HG03460 (cell line): ENCODE results near the gene KIAA0319L.

Source experiments
- ATAC-seq: cut with Tn5 transposase; IDR thresholded peaks from one replicate; pipeline ENCODE4 v1.9.1; 2021; ENCODE audit not compliant: unreplicated experiment

KIAA0319L gene

GRCh38 chr1:35539073-35539823 is 18.0 kb downstream of the KIAA0319L start:
- ATAC-seq: peak; percentile 45

DNA sequence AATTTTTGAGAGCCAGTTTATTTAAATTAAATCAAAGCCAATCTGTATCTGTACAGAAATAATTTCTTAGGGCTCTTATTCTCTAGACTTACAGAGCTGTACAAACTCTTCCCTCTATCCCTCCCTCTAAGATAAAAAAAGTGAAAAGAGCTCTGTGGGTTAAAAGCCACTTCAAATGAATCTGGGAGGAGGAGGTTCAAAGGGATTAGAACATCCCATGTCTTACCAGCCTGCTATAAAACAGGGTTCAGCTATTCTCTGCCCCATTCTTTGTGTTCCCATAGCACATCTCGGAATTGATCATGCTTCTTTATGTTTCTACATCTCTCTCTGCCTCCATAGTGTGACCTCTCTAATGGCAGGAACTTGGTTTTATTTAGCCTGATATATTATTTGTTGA is 19.4 kb downstream of the KIAA0319L start:
- ATAC-seq: no peak

- no peak for ATAC-seq
Observed at GRCh38 chr1:35536556-35537162, 20.5 kb downstream of the KIAA0319L start.

DNA sequence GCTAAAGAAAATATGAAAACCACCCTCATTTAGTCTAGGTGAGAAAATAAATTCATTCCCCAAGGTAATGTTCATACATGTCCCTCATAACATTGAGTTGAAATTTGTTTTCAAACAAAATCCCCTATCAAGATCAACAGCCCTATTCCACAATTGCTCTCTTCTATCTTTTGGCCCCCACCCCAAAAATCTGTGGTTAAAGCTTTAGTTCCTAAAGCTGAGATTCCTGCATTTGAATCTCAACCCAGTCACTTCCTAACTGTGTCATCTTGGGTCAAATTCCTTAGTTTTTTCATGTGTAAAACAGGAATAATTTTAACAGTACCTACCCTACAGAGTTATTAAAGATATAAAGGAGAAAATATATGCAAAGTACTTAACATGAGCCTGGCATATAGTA is 22.0 kb downstream of the KIAA0319L start:
- no peak for ATAC-seq

- ATAC-seq: no peak
Observed at GRCh38 chr1:35533586-35533985, 23.6 kb downstream of the KIAA0319L start.

GRCh38 chr1:35532497-35533223 is 24.5 kb downstream of the KIAA0319L start:
- no peak for ATAC-seq

- no peak for ATAC-seq
Observed at GRCh38 chr1:35531368-35531767, 25.8 kb downstream of the KIAA0319L start.

DNA sequence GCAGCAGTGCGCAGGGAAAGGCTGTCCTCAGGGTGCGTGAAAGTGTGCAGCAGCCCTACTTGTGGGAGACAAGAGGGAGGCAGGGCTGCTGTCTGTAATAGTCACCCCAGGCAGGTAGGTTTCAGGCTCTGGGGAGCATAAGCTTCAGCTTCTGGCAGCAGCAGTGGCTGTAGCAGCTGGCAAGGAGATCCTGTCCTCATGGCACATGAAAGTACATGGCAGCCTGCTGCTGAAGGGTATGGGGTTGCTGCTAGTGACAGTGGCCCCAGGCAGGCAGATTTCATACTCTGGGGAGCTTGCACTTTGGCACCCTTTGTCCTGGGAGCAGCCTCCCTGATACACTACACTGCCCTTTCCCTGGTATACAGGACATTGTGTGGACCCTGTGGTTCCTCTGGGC is 26.3 kb downstream of the KIAA0319L start:
- no peak for ATAC-seq

- no peak for ATAC-seq
Observed at GRCh38 chr1:35530168-35530567, 27.0 kb downstream of the KIAA0319L start.

- no peak for ATAC-seq
Observed at GRCh38 chr1:35524106-35524505, 33.1 kb downstream of the KIAA0319L start.

- no peak for ATAC-seq
Observed at GRCh38 chr1:35519432-35519831, 37.8 kb downstream of the KIAA0319L start.

DNA sequence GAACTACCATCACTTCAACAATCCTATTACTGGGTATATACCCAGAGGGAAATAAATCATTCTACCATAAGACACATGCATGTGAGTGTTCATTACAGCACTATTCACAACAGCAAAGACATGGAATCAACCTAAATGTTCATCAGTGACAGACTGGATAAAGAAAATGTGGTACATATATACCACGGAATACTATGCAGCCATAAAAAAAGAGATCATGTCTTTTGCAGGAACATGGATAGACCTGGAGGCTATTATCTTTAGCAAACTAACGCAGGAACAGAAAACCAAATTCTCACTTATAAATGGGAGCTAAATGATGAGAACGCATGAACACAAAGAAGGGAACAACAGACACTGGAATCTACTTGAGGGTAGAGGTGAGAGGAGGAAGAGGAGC is 39.0 kb downstream of the KIAA0319L start:
- ATAC-seq: no peak

GRCh38 chr1:35511305-35511704 is 45.9 kb downstream of the KIAA0319L start:
- no peak for ATAC-seq

GRCh38 chr1:35509558-35509957 is 47.6 kb downstream of the KIAA0319L start:
- no peak for ATAC-seq

DNA sequence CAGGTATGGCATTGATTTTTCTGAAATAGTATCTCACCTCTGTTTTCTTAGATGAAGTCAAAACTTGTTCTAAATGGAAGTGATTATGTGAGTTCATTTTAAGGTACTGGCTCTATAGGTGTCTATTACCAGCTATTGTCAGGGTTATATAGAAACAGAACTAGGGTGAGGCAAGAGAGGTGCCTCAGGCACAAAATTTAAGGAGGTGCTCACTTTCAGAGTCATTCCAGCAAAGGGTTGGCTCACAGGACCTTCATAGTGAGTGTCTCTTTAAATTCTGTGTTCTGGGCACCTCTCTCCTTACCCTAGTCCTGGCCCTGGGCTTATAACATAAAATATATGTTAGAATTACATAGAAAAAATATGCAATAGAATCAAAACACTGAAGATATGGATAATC is 49.3 kb downstream of the KIAA0319L start:
- ATAC-seq: no peak

DNA sequence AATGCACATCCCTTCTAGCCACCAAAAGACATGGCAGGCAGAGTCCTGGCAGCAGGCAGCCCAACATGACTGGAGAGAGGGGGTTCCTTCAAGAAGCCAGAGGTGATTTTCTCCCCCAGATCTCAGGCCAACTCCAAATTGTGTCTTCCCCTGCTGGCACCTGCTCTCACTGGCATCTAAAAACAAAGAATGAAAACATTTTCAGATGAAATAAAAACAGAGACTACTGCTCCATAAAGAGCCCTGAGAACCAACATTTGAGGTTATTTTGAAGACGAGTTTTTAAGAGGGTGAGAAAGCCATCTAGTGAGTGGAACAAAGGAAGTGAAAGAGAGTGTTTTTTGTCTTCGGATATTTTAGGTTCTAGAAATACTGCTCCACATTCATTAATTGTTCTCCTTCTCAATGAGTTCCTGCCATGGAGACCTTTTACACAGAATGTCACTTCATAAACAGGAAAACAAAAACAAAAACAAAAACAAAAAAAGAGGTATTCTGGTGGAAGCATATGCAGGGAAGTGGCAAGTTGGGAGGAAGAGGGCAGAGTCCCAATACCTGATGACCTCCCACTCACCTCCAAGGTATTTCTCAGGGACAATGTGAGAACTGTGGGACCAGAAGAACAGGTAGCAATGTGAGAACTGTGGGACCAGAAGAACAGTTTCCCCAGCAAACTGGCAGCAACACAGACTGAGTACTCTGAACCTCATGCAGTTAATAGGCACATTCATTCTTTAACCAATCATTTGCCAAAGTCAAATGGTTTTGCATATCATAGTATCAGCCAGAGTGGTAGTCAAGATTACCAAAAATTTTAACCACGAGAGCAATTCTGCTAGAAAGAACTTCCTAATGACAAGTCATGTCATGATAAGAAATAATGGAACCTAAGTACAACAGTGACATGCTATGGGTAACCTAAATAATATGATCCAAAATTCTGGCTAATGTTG is 50.0 kb downstream of the KIAA0319L start:
- no peak for ATAC-seq

- ATAC-seq: peak; percentile 66
Observed at GRCh38 chr1:35505911-35506798, 51.0 kb downstream of the KIAA0319L start.

- ATAC-seq: no peak
Observed at GRCh38 chr1:35502242-35502641, 55.0 kb downstream of the KIAA0319L start.

- no peak for ATAC-seq
Observed at GRCh38 chr1:35500439-35500838, 56.8 kb downstream of the KIAA0319L start.

DNA sequence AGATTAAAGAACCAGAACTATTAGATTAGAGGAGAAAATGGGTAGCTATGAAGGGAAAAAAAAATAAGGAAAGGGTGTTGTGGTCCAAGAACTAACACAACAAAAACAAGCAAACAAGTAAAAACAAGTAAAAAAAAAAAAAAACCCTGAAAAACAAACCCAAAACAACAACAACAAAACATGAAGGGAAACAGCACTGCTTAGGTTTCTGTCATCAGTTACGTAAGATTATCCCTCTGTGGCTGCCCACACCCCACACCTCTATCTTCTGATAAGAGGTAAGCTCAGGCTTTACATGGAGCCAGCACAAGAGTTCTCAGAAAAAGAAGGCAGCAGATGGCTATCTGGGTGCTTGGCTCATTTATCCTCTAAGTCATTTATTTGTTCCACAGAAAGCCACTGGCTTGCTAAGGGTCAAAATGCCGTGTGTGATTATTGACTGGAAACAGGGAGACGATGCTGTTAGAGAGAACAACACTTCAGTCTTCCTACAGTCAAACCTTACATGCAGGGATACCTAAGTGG is 57.5 kb downstream of the KIAA0319L start:
- ATAC-seq: no peak
